H1 (cell line): ENCODE results near the gene POU6F2. TPM values are rescaled to one million over a fixed set of nuclear protein-coding genes. Genes with fewer than 3 reads are reported as not detected.

Experiments
- BRCA1 ChIP-seq: IDR thresholded peaks from 2 replicates; pipeline ENCODE4 v1.6.1; 2012; ENCODE audit warnings: low read depth, low read length, improper control_type of control experiment
- CEBPB ChIP-seq: IDR thresholded peaks from 2 replicates; pipeline ENCODE4 v1.6.1; 2012; ENCODE audit warnings: low read depth, low read length
- CHD1 ChIP-seq: IDR thresholded peaks from 2 replicates; pipeline ENCODE4 v1.6.1; 2012; ENCODE audit warnings: low read depth, low read length, improper control_type of control experiment
- KDM1A ChIP-seq: fragments of 200-600, 300-600 bp; sonication (generic); IDR thresholded peaks from 2 replicates; pipeline ENCODE4 v1.7.1; 2016; ENCODE audit warnings: mild to moderate bottlenecking, low read length, borderline replicate concordance
- MAFK ChIP-seq: IDR thresholded peaks from 2 replicates; pipeline ENCODE4 v1.6.1; 2012; ENCODE audit warnings: low read depth, mild to moderate bottlenecking, improper control_type of control experiment, low read length
- POLR2A ChIP-seq, 2 experiments: IDR thresholded peaks; 1 replicate in 1 of 2; 2 replicates in 1 of 2; pipeline ENCODE4 v1.6.1; 2011; ENCODE audit warnings: low read depth in 2 of 2, low read length in 2 of 2, mild to moderate bottlenecking in 2 of 2; ENCODE audit errors: control extremely low read depth in 1 of 2
- RFX5 ChIP-seq: IDR thresholded peaks from 2 replicates; pipeline ENCODE4 v1.6.1; 2011; ENCODE audit warnings: low read depth, low read length, improper control_type of control experiment, borderline replicate concordance
- SP2 ChIP-seq: IDR thresholded peaks from 2 replicates; pipeline ENCODE4 v1.6.1; 2012; ENCODE audit warnings: mild to moderate bottlenecking, low read length, inconsistent platforms
- polyA plus RNA-seq, 7 experiments: library from polyadenylated mRNA; depleted of rRNA in 3 of 7; stranded (reverse) in 5 of 7; unstranded in 2 of 7; fragments of >200 nt in 5 of 7; fragments of 200-250 nt in 2 of 7; gene quantifications; 1 replicate in 5 of 7; 2 replicates in 1 of 7; 4 replicates in 1 of 7; pipeline versions ENCODE4 v1.2.1 to v1.2.3, GENCODE V29; 2011 to 2013; ENCODE audit warnings: missing spikeins in 2 of 7, mixed read lengths in 2 of 7
- total RNA-seq: library from RNA; stranded (reverse); fragmentation: NEBNext Ultra II Directional; extraction: Animal tissue kit (Norgen Biotek cat#: 25700); gene quantifications from 2 replicates; pipeline ENCODE4 v1.2.1, GENCODE V29; 2021
- TF ChIP-seq, protein P1 (sequence below): fragments of 300-600 bp; sonication (generic); IDR thresholded peaks from 2 replicates; pipeline ENCODE4 v1.7.1; 2012; ENCODE audit warnings: low read length, moderate library complexity, mild to moderate bottlenecking, inconsistent platforms; ENCODE audit not compliant: insufficient replicate concordance
- TF ChIP-seq, protein P2 (sequence below): IDR thresholded peaks from 2 replicates; pipeline ENCODE4 v1.6.1; 2011; ENCODE audit warnings: low read length, improper control_type of control experiment

POU6F2 gene
- total and polyA plus RNA-seq, 2 of the 8 experiments (the other 6 are each of a cell fraction or from before 2014, with no cell fraction given), result 1.1 to 2.0 TPM

DNA sequence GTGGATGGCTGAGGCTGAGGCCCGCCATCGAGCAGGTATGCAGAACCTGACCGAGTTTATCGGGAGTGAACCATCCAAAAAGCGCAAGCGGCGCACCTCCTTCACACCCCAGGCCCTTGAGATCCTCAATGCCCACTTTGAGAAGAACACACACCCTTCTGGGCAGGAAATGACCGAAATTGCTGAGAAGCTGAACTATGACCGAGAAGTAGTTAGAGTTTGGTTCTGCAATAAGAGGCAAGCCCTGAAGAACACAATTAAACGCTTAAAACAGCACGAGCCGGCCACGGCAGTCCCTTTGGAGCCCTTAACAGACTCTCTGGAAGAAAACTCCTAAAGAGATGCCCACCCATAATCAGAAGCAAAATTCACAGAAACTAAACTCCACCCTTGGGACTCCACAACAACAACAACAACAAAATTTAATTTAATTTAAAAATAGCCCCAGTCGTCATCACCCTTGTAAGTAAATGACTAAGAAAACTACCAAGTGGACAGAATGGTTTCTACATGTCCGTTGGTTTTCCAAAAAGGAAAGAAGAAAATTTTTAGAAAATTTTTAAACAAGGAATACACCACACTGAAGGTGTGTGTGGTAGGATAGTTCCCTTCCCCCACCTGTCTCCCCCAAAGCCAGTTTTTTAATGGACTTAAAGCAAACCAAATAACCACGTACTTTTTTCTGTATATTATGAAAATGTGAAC is 486.8 kb downstream of the POU6F2 start (continued):
- TF ChIP-seq, protein P1, sequence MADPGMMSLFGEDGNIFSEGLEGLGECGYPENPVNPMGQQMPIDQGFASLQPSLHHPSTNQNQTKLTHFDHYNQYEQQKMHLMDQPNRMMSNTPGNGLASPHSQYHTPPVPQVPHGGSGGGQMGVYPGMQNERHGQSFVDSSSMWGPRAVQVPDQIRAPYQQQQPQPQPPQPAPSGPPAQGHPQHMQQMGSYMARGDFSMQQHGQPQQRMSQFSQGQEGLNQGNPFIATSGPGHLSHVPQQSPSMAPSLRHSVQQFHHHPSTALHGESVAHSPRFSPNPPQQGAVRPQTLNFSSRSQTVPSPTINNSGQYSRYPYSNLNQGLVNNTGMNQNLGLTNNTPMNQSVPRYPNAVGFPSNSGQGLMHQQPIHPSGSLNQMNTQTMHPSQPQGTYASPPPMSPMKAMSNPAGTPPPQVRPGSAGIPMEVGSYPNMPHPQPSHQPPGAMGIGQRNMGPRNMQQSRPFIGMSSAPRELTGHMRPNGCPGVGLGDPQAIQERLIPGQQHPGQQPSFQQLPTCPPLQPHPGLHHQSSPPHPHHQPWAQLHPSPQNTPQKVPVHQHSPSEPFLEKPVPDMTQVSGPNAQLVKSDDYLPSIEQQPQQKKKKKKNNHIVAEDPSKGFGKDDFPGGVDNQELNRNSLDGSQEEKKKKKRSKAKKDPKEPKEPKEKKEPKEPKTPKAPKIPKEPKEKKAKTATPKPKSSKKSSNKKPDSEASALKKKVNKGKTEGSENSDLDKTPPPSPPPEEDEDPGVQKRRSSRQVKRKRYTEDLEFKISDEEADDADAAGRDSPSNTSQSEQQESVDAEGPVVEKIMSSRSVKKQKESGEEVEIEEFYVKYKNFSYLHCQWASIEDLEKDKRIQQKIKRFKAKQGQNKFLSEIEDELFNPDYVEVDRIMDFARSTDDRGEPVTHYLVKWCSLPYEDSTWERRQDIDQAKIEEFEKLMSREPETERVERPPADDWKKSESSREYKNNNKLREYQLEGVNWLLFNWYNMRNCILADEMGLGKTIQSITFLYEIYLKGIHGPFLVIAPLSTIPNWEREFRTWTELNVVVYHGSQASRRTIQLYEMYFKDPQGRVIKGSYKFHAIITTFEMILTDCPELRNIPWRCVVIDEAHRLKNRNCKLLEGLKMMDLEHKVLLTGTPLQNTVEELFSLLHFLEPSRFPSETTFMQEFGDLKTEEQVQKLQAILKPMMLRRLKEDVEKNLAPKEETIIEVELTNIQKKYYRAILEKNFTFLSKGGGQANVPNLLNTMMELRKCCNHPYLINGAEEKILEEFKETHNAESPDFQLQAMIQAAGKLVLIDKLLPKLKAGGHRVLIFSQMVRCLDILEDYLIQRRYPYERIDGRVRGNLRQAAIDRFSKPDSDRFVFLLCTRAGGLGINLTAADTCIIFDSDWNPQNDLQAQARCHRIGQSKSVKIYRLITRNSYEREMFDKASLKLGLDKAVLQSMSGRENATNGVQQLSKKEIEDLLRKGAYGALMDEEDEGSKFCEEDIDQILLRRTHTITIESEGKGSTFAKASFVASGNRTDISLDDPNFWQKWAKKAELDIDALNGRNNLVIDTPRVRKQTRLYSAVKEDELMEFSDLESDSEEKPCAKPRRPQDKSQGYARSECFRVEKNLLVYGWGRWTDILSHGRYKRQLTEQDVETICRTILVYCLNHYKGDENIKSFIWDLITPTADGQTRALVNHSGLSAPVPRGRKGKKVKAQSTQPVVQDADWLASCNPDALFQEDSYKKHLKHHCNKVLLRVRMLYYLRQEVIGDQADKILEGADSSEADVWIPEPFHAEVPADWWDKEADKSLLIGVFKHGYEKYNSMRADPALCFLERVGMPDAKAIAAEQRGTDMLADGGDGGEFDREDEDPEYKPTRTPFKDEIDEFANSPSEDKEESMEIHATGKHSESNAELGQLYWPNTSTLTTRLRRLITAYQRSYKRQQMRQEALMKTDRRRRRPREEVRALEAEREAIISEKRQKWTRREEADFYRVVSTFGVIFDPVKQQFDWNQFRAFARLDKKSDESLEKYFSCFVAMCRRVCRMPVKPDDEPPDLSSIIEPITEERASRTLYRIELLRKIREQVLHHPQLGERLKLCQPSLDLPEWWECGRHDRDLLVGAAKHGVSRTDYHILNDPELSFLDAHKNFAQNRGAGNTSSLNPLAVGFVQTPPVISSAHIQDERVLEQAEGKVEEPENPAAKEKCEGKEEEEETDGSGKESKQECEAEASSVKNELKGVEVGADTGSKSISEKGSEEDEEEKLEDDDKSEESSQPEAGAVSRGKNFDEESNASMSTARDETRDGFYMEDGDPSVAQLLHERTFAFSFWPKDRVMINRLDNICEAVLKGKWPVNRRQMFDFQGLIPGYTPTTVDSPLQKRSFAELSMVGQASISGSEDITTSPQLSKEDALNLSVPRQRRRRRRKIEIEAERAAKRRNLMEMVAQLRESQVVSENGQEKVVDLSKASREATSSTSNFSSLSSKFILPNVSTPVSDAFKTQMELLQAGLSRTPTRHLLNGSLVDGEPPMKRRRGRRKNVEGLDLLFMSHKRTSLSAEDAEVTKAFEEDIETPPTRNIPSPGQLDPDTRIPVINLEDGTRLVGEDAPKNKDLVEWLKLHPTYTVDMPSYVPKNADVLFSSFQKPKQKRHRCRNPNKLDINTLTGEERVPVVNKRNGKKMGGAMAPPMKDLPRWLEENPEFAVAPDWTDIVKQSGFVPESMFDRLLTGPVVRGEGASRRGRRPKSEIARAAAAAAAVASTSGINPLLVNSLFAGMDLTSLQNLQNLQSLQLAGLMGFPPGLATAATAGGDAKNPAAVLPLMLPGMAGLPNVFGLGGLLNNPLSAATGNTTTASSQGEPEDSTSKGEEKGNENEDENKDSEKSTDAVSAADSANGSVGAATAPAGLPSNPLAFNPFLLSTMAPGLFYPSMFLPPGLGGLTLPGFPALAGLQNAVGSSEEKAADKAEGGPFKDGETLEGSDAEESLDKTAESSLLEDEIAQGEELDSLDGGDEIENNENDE, result no peak
- TF ChIP-seq, protein P2, sequence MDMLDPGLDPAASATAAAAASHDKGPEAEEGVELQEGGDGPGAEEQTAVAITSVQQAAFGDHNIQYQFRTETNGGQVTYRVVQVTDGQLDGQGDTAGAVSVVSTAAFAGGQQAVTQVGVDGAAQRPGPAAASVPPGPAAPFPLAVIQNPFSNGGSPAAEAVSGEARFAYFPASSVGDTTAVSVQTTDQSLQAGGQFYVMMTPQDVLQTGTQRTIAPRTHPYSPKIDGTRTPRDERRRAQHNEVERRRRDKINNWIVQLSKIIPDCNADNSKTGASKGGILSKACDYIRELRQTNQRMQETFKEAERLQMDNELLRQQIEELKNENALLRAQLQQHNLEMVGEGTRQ, result no peak
- TF ChIP-seq RFX5, result no peak
- no peak for TF ChIP-seq CEBPB
- TF ChIP-seq POLR2A (IDR thresholded peaks at IDR 0.05; ENCODE audit: control extremely low read depth in 1 of 2, low read depth in 2 of 2, low read length in 2 of 2), result no peak
- TF ChIP-seq SP2, result no peak
- no peak for TF ChIP-seq CHD1
- no peak for TF ChIP-seq KDM1A
- TF ChIP-seq MAFK, result no peak
- no peak for TF ChIP-seq BRCA1
